HEK293 (cell line): Measurements from ENCODE around the gene MEAK7.

Source experiments
- BCL11A ChIP-seq: fragments of 450-650 bp; formaldehyde crosslinking; IDR thresholded peaks from 2 replicates; pipeline ENCODE4 v1.5.1; 2016; ENCODE audit warnings: low read depth, missing biosample characterization, missing genetic modification characterization
- GLIS2 ChIP-seq: fragments of 450-650 bp; formaldehyde crosslinking; IDR thresholded peaks from 2 replicates; pipeline ENCODE4 v1.5.1; 2016; ENCODE audit warnings: missing biosample characterization, missing genetic modification characterization
- KLF10 ChIP-seq: fragments of 450-650 bp; IDR thresholded peaks from 2 replicates; pipeline ENCODE4 v1.5.1; 2018; ENCODE audit warnings: missing biosample characterization, mild to moderate bottlenecking, missing genetic modification characterization
- REST ChIP-seq: fragments of 450-650 bp; formaldehyde crosslinking; IDR thresholded peaks from 2 replicates; pipeline ENCODE4 v1.5.1; 2016; ENCODE audit warnings: missing biosample characterization, missing genetic modification characterization
- SP2 ChIP-seq: fragments of 450-650 bp; formaldehyde crosslinking; IDR thresholded peaks from 2 replicates; pipeline ENCODE4 v1.5.1; 2016; ENCODE audit warnings: missing biosample characterization, missing genetic modification characterization
- ZNF114 ChIP-seq: fragments of 450-650 bp; formaldehyde crosslinking; IDR thresholded peaks from 2 replicates; pipeline ENCODE4 v1.5.0; 2017; ENCODE audit warnings: missing biosample characterization, missing genetic modification characterization
- ZNF132 ChIP-seq: fragments of 450-650 bp; formaldehyde crosslinking; IDR thresholded peaks from 2 replicates; pipeline ENCODE4 v1.5.1; 2017; ENCODE audit warnings: missing biosample characterization, missing genetic modification characterization, borderline replicate concordance
- ZNF155 ChIP-seq: fragments of 450-650 bp; formaldehyde crosslinking; IDR thresholded peaks from 2 replicates; pipeline ENCODE4 v1.5.1; 2016; ENCODE audit warnings: missing biosample characterization, missing genetic modification characterization
- ZNF169 ChIP-seq: fragments of 450-650 bp; formaldehyde crosslinking; IDR thresholded peaks from 2 replicates; pipeline ENCODE4 v1.5.1; 2016; ENCODE audit warnings: missing biosample characterization, missing genetic modification characterization
- ZNF19 ChIP-seq: fragments of 450-650 bp; formaldehyde crosslinking; IDR thresholded peaks from 2 replicates; pipeline ENCODE4; 2016; ENCODE audit warnings: missing biosample characterization, missing genetic modification characterization, low read depth
- ZNF26 ChIP-seq: fragments of 450-650 bp; formaldehyde crosslinking; IDR thresholded peaks from 2 replicates; pipeline ENCODE4 v1.5.1; 2016; ENCODE audit warnings: missing biosample characterization, missing genetic modification characterization
- ZNF274 ChIP-seq, 2 experiments: fragments of 200-500 bp in 1 of 2; fragments of 450-650 bp in 1 of 2; sonication (Bioruptor generic) in 1 of 2; formaldehyde crosslinking in 1 of 2; IDR thresholded peaks; 2 replicates each; pipeline versions ENCODE4 v1.5.1 to v1.6.1; 2014 to 2016; ENCODE audit warnings: borderline replicate concordance in 1 of 2, inconsistent platforms in 1 of 2, low read length in 1 of 2, missing biosample characterization in 1 of 2, missing genetic modification characterization in 1 of 2
- ZNF292 ChIP-seq: fragments of 450-650 bp; formaldehyde crosslinking; IDR thresholded peaks from 2 replicates; pipeline ENCODE4 v1.5.1; 2016; ENCODE audit warnings: low read depth, missing biosample characterization, missing genetic modification characterization, borderline replicate concordance
- ZNF350 ChIP-seq: fragments of 450-650 bp; formaldehyde crosslinking; IDR thresholded peaks from 2 replicates; pipeline ENCODE4 v1.5.0; 2017; ENCODE audit warnings: missing biosample characterization, mild to moderate bottlenecking, missing genetic modification characterization
- ZNF354C ChIP-seq: fragments of 450-650 bp; formaldehyde crosslinking; IDR thresholded peaks from 2 replicates; pipeline ENCODE4 v1.5.1; 2016; ENCODE audit warnings: missing biosample characterization, missing genetic modification characterization, low read depth, borderline replicate concordance
- ZNF488 ChIP-seq: fragments of 450-650 bp; formaldehyde crosslinking; IDR thresholded peaks from 2 replicates; pipeline ENCODE4 v1.5.1; 2016; ENCODE audit warnings: missing biosample characterization, missing genetic modification characterization
- ZNF548 ChIP-seq: fragments of 450-650 bp; formaldehyde crosslinking; IDR thresholded peaks from 2 replicates; pipeline ENCODE4 v1.5.1; 2016; ENCODE audit warnings: missing biosample characterization, missing genetic modification characterization
- ZNF561 ChIP-seq: fragments of 450-650 bp; IDR thresholded peaks from 2 replicates; pipeline ENCODE4 v1.5.1; 2018; ENCODE audit warnings: missing biosample characterization, missing genetic modification characterization, borderline replicate concordance
- ZNF654 ChIP-seq: fragments of 450-650 bp; formaldehyde crosslinking; IDR thresholded peaks from 2 replicates; pipeline ENCODE4 v1.5.1; 2016; ENCODE audit warnings: low read depth, missing biosample characterization, missing genetic modification characterization
- ZNF660 ChIP-seq: fragments of 450-650 bp; IDR thresholded peaks from 2 replicates; pipeline ENCODE4 v1.5.1; 2018; ENCODE audit warnings: missing biosample characterization, mild to moderate bottlenecking, missing genetic modification characterization
- ZNF747 ChIP-seq: fragments of 450-650 bp; formaldehyde crosslinking; IDR thresholded peaks from 2 replicates; pipeline ENCODE4 v1.5.1; 2016; ENCODE audit warnings: missing biosample characterization, missing genetic modification characterization
- ZNF785 ChIP-seq: fragments of 450-650 bp; formaldehyde crosslinking; IDR thresholded peaks from 2 replicates; pipeline ENCODE4 v1.5.1; 2016; ENCODE audit warnings: missing biosample characterization, missing genetic modification characterization
- TF ChIP-seq, protein P1 (sequence below): fragments of 450-650 bp; IDR thresholded peaks from 2 replicates; pipeline ENCODE4 v1.5.1; 2018; ENCODE audit warnings: missing biosample characterization, mild to moderate bottlenecking, missing genetic modification characterization
- TF ChIP-seq, protein P2 (sequence below): fragments of 450-650 bp; formaldehyde crosslinking; conservative IDR thresholded peaks from 2 replicates; pipeline ENCODE4 v1.5.1; 2016; ENCODE audit warnings: low read depth, missing biosample characterization, missing genetic modification characterization

MEAK7 gene

DNA sequence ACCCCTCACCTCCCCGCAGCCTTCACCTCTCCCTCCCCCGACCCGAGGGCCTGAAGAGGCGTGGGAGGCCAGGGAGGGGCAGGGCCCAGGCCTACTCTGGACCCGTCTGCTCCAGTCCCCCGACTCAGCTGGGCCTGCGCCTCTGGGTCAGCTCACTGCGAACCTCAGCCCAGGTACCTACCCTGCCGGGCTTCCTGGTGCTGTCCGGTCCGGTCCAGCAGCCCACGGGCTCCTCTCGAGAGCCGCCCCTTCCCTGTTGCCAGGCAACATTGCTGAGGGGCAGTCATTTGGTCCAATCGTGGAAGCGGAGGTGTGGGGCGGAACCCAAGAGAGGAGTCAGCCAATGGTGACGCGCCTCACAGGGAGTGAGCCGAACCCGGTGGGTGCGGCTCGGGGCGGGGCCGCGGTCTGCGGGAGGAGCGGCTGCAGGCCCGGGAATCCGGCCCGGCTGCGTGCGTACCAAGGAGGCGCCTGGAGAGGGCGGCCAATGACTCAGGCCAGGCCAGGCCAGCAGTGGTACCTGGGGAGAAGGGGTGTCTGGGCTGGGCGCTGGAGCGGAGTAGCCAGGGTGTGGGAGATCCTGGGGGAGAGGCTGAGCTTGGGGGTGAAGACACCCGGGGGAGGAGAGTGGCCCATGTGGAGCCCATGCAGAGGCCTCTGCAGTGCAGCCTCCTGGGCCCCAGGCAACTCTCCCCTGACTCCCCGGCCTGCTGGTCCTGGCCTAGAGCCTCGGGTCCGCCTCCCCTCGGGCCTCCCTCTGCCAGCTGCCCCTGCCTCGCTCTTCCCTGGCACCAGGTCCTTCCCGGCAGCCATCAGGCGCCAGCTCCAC, at the start of gene MEAK7 (continued):
- TF ChIP-seq ZNF155 (tag by site-specific recombination) (no peak), ZNF660 (tag by site-specific recombination) (no peak), ZNF19 (tag by site-specific recombination) (no peak), ZNF26 (tag by site-specific recombination) (no peak), ZNF292 (tag by site-specific recombination) (no peak), ZNF785 (no peak), SP2 (peak; percentile 96), ZNF747 (no peak), ZNF169 (tag by site-specific recombination) (no peak), ZNF350 (tag by site-specific recombination) (no peak), ZNF274 (IDR thresholded peaks at IDR 0.05; ENCODE audit: low read length) (no peak), ZNF274 (tag by site-specific recombination; IDR thresholded peaks at IDR 0.05; ENCODE audit: borderline replicate concordance) (no peak), ZNF488 (tag by site-specific recombination) (no peak), ZNF548 (tag by site-specific recombination) (no peak), KLF10 (peak; percentile 94), ZNF114 (tag by site-specific recombination) (no peak), ZNF654 (tag by site-specific recombination) (no peak), BCL11A (tag by site-specific recombination) (no peak), ZNF354C (tag by site-specific recombination) (no peak), ZNF132 (tag by site-specific recombination) (no peak), REST (tag by site-specific recombination) (no peak; the same call in 1 of the 2 replicates), ZNF561 (no peak), GLIS2 (peak; percentile 95)
- TF ChIP-seq, protein P1, sequence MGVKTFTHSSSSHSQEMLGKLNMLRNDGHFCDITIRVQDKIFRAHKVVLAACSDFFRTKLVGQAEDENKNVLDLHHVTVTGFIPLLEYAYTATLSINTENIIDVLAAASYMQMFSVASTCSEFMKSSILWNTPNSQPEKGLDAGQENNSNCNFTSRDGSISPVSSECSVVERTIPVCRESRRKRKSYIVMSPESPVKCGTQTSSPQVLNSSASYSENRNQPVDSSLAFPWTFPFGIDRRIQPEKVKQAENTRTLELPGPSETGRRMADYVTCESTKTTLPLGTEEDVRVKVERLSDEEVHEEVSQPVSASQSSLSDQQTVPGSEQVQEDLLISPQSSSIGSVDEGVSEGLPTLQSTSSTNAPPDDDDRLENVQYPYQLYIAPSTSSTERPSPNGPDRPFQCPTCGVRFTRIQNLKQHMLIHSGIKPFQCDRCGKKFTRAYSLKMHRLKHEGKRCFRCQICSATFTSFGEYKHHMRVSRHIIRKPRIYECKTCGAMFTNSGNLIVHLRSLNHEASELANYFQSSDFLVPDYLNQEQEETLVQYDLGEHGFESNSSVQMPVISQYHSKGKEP (tag by site-specific recombination) = no peak
- TF ChIP-seq, protein P2, sequence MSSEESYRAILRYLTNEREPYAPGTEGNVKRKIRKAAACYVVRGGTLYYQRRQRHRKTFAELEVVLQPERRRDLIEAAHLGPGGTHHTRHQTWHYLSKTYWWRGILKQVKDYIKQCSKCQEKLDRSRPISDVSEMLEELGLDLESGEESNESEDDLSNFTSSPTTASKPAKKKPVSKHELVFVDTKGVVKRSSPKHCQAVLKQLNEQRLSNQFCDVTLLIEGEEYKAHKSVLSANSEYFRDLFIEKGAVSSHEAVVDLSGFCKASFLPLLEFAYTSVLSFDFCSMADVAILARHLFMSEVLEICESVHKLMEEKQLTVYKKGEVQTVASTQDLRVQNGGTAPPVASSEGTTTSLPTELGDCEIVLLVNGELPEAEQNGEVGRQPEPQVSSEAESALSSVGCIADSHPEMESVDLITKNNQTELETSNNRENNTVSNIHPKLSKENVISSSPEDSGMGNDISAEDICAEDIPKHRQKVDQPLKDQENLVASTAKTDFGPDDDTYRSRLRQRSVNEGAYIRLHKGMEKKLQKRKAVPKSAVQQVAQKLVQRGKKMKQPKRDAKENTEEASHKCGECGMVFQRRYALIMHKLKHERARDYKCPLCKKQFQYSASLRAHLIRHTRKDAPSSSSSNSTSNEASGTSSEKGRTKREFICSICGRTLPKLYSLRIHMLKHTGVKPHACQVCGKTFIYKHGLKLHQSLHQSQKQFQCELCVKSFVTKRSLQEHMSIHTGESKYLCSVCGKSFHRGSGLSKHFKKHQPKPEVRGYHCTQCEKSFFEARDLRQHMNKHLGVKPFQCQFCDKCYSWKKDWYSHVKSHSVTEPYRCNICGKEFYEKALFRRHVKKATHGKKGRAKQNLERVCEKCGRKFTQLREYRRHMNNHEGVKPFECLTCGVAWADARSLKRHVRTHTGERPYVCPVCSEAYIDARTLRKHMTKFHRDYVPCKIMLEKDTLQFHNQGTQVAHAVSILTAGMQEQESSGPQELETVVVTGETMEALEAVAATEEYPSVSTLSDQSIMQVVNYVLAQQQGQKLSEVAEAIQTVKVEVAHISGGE = peak; percentile 36; the same call in 1 of the 2 replicates
